Activated gamma-delta T cell treated with anti-CD3 and anti-CD28 coated beads, Interleukin-2, amount 50 U/mL, for 16 hours (primary cell): ENCODE measurements around the gene SENP5.
"Not testable (repeated sequence)": the region's sequence is repeated elsewhere in the genome, so short reads cannot be mapped to it uniquely, and the experiment has no call there.

Experiments
- DNase-seq: peaks from one replicate; pipeline ENCODE4 v3.0.0-alpha.2; 2020; ENCODE audit warnings: low read depth

SENP5 gene, protein sequence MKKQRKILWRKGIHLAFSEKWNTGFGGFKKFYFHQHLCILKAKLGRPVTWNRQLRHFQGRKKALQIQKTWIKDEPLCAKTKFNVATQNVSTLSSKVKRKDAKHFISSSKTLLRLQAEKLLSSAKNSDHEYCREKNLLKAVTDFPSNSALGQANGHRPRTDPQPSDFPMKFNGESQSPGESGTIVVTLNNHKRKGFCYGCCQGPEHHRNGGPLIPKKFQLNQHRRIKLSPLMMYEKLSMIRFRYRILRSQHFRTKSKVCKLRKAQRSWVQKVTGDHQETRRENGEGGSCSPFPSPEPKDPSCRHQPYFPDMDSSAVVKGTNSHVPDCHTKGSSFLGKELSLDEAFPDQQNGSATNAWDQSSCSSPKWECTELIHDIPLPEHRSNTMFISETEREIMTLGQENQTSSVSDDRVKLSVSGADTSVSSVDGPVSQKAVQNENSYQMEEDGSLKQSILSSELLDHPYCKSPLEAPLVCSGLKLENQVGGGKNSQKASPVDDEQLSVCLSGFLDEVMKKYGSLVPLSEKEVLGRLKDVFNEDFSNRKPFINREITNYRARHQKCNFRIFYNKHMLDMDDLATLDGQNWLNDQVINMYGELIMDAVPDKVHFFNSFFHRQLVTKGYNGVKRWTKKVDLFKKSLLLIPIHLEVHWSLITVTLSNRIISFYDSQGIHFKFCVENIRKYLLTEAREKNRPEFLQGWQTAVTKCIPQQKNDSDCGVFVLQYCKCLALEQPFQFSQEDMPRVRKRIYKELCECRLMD

DNA sequence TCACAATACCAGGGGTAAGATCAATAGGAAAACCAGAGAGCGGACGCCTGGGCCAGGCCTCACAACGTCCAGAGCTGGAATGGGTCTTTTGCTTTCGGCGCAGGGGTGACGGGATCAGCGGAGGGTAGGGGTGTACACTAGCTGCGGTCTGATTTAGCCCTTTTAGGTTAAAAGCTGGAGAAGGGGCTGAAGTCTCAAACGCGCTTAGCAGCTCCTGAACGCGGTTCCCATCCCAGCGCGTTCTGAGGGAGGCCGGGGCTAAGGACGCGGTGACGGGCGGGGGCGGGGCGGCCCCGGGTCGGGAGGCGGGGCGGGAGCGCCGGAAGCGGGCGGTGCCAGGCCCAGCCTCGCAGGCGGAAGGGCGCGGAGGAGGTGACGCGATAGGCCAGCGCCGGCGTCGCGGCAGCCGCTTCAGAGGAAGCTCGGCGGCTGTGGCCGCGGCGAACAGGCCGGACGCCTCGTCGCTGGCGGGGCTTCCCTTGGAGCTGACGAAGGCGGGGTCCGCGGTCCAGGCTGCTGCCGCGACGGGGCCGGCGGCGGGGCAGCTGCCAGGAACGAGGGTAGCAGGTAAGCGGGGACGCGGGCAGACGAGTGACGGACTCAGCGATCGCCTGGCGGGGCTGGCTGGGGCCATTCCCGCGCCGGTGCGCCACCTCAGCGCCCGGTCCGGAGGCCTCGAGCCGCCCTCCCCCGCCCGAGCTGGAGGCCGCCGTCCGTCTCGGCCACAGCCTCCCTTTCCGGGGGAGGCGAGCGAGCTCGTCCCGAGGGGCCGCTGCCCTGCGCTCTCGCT lies at the start of gene SENP5:
Gene SENP5 (plus strand): TSS at position 414 of the 790 bp plus-strand sequence. CDS start 17,262 bp downstream, outside the sequence.
- peak; percentile 82 for DNase-seq

DNA sequence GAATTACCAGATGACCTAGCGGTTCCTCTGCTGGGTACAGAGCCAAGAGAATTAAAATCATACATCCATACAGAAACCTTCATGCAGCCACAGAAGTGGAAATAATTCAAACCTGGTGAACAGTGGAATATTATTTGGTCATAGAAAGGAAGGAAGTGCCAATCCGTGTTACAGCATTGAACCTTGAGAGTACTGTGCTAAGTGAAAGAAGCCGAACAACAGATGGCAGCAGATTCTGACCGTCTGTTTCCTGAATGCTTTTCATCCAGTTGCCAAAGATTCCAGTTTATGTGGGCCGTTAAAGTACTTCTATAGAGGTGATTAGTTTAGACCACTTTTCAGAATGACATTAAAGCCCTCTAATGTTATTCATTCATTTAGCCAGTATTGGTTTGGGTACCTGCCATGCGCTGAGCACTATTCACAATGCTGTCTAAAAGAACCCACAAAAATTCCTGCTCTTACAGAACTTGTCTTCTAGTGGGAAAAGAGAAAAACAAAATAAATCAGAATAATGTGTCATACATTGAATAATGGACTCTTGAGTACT lies 45.8 kb upstream of the SENP5 start:
- no peak for DNase-seq

DNA sequence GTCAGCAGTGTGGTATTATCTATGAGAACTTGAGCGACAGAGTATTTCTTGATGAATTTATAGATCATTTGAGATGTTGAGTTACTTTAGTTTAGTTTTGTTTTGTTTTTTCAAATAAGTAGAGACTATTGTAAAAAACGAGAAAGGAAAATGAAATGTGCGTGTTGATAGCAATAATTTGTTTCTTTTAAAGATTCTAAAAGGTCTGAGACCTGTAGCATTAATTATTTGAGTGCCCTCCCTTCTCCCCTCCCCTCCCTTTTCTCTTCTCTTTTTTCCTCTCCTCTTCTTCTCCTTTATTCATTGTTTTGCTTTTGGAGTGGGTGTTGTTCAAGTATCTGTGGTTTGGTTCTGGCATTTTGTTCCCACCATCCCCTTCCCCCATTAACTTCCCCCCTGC lies 38.1 kb upstream of the SENP5 start:
- not testable (repeated sequence) for DNase-seq

DNA sequence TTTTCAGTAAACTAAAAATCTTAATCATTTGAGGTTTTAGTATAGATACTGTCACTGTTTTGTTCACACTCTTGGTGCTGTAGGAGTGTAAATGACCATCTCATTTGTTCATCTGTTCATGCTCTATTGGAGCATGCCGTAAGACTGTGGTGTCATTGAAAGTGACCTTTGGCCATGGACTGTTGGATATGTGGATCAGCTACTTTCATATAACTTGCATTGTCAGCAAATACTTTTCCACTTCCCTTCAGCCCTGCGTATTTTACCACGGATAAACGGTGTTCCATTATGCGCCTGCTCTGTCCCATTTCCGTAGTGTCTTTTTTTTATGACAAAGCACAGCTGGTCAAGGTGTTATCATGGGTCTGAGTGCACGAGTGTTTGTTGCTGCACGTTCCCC lies 32.6 kb upstream of the SENP5 start:
- DNase-seq = no peak

DNA sequence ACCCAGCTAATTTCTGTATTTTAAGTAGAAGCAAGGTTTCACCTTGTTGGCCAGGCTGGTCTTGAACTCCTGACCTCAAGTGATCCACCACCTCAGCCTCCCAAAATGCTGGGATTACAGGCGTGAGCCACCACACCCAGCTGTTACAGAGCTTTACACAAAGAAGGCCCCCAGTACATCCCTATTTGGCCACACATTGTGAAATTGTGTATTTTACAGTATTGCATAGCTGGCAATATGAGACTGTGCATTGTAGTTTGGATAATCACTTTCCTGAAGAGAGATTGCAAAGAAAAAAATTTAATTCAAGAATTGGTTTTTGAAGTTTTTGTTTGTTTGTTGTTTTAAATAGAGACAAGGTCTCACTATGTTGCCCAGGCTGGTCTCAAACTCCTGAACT lies 31.1 kb upstream of the SENP5 start:
- DNase-seq = not testable (repeated sequence)

DNA sequence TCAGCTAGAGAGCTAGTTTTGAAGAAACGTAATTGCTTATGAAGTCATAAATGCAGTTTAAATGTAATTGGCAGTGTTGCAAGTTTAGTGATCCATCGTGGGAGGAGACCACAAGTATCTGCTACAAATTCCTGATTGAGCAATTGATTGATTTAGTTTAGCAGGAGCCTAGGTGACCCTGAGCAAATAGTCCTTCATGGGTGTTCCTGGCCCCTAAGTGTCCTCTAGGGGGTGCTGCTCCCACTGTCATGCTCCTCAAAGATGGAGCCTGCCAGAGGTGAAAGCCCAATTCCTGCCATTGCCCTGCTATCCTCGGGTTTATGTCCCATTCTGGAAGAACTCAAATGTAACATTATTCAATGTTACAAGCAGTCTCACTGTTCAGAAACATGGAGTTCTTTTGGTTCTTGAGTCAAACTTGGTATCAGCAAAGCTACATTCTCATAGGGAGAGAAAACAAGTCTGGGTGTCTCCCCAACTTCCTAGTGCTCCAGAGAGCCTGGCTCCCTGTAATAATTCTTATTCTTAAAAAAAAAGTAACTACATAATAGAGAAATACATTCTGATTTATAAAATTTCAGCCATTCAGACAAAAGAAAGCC lies 29.8 kb upstream of the SENP5 start:
- peak; percentile 63 for DNase-seq

DNA sequence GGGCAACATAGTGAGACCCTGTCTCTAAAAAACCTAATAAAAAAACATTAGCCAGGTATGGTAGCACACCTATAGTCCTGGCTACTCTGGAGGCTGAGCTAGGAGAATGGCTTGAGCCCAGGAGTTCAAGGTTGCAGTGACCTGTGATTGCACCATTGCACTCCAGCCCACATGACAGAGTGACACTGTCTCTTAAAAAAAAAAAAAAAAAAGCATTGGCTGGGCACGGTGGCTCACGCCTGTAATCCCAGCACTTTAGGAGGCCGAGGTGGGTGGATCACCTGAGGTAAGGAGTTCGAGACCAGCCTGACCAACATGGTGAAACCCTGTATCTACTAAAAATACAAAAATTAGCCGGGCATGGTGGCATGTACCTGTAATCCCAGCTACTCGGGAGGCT lies 28.4 kb upstream of the SENP5 start:
- not testable (repeated sequence) for DNase-seq

DNA sequence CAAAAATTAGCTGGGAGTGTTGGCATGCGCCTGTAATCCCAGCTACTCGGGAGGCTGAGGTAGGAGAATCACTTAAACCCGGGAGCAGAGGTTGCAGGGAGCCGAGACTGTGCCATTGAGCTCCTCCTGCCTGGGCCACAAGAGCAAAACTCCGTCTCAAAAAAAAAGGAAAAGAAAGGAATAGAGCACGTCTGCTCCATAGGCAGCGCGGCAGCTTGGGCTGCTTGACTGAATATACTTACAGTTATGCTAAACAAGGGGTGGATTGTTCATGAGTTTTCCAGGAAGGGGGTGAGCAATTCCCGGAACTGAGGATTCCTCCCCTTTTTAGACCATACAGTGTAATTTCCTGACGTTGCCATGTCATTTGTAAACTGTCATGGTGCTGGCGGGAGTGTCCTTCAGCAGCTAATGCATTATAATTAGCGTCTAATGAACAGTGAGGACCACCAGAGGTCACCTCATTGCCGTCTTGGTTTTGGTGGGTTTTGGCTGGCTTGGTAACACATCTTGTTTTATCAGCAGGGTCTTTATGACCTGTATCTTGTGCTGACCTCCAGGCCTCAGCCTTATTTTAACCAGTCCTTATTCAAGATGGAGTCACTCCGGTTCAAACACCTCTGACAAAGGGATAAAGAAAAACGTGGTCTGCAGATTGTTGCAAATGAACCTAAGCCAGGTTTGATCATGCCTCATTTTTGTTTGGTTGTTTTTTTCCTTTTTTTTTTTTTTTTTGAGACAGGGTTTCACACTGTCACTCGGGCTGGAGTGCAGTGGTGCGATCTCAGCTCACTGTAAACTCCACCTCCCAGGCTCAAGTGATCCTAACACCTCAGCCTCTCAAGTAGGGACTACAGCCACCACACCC lies 24.9 kb upstream of the SENP5 start:
- DNase-seq = no peak

DNA sequence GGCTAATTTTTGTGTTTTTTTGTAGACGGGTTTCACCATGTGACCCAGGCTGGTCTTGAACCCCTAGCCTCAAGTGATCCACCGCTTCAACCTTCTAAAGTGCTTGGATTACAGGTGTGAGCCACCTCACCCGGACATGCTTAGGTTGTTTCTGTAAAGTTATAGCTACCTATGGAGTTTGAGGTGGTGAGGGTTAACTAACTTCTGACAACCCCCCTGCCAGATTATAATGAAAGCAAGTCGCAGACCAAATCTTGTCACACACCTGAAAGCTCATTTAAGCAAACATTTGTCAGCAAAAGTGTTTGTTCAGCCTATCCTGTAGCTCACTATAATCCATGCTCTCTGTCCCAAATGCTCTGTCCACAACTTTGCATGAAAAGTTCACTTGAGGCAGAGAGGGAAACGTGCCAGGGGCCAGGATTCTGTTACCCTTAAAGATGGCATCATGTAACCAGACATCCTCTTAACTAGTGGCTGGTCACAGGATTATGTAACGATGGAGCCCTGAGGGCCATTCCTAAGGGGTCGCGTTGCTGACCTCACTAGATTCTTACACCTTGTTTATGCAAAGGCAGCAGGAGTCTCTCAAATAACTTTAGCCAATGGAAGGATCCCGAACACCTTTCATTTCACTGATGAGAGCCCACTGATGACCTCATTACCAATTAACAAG lies 24.1 kb upstream of the SENP5 start:
- DNase-seq = no peak

DNA sequence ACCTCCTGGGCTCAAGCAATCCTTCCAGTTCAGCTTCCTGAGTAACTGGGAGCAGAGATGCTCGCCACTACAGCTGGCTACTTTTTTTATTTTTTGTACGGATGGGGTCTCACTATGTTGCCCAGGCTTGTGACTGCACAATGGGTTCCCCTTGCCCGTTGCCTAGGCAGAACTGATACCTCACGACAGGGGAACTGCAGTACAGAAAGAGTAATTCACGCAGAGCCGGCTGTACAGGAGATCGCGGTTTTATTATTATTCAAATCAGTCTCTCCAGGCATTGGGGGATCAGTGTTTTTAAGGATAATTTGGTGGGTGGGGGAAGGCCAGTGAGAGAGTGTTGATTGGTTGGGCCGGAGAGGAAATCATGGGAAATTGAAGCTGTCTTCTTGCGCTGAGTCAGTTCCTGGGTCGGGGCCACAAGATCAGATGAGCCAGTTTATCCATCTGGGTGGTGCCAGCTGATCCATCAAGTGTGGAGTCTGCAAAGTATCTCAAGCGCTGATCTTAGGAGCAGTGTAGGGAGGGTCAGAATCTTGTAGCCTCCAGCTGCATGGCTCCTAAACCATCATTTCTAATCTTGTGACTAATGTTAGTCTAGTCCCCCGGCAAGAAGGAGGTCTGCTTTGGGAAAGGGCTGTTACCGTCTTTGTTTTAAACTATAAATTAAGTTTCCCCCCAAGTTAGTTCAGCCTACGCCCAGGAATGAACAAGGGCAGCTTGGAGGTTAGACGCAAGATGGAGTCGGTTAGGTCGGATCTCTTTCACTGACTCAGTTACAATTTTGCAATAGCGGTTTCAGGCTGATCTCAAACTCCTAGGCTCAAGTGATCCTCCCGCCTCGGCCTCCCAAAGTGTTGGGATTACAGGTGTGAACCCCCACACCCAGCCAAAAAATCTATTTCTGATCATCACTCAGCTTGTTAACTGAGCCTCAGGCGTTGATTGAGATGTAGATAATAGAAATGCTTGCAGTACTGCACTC lies 23.2 kb upstream of the SENP5 start:
- DNase-seq = not testable (repeated sequence)

DNA sequence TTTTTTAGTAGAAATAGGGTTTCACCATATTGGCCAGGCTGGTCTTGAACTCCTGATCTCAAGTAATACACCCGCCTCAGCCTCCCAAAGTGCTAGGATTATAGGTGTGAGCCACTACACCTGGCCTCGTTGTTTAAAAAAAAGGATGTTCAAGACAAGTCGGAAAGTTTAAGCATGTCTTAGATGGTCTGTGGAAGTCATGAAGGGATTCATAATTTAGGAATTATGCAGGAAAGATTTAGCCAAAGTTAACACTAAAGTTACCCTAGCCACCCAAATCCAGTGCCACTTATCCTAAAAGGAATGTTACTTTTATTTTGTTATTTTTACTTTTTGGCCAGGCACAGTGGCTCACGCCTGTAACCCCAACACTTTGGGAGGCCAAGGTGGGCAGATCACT lies 19.3 kb upstream of the SENP5 start:
- DNase-seq = not testable (repeated sequence)

DNA sequence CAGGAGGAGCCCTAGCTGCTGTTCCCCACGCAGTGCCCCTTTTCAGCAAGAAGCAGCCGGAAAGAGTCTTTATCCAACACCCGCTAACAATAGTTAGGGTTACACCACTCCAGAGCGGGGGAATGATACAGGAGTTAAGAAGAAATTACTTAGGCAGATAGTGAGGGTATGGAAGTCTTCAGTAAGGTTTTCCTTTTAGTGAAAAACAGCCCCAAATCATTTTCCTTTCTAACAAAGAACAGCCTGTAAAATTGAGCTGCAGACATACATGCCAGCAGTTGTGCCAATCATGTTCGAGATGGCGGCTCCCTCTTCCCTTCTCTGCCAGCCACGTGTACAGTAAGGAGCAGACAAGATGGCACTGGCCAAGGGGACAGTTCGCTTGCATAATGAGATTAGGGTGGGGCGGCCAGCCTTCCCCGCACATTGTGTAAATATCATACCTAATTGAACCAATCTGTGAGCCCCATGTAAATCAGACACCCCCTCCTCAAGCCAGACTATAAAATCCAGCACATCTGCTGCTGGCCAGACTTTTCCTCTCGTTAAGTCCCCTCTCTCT lies 18.5 kb upstream of the SENP5 start:
- DNase-seq = no peak

DNA sequence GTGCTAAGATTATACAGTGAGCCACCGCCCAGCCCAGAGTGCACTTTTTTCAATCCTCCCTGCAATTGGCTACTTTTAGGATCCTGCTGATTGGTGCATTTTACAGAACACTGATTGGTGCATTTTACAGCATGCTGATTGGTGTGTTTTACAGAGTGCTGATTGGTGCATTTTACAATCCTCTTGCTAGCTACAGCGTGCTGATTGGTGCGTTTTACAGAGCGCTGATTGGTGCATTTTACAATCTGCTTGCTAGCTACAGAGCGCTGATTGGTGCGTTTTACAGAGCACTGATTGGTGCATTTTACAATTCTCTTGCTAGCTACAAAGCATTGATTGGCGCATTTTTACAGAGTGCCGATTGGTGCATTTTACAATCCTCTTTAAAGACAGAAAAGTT lies 4.7 kb upstream of the SENP5 start:
- DNase-seq = not testable (repeated sequence)

DNA sequence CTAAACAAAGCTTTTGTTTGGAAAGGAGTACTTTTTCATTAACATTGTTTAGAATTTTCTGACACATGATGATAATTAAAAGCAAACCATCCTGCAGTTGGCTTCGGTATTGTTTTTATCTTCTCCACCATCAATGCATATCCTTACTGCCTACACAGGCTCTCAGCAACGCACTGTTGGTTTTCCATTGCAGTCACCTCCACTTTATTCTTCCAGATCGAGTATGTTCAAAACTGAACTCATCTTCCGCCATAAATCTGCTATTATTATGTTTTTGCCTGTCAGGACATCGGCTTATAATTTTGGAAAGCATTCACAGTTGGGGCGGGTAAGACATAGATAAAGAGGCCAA lies 589 bp upstream of the SENP5 start:
- no peak for DNase-seq

DNA sequence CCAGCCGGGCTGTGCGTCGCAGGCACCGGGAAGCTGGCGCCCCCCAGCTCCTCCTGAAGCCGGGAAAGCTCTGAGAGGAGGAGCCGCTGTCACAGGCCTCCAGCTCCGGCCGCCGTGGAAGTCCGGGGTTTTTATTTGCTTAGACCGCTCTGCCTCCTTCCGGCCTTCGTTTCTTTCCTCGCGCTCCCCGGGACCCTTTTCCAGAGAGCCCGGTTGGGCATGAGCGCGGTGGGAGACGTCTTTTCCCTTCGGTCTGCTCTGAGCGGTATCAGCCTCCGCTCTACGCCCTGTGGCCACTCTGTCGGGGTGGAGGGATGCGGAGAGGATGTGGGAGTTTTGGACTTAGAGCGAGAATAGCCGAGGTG lies 559 bp downstream of the SENP5 start:
- peak; percentile 3 for DNase-seq

DNA sequence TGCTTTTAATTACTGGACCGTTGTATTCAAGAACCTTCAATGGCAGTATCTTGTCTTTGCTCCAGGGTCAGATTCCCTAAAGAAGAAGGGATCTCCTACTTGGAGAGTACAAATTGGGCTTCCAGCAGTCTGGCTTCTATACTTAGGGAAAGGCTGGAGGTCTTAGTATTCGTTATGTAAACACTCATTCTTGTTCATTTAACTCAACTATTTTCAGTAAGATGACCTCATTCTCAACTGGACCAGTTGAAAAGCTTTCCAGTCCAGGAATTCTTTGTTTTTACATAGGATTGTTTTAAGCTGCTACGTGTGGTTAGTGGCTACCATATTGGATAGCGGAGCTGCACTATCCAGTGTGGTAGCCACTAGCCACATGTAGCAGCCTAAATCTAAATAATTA lies 4.6 kb downstream of the SENP5 start:
- DNase-seq = no peak

DNA sequence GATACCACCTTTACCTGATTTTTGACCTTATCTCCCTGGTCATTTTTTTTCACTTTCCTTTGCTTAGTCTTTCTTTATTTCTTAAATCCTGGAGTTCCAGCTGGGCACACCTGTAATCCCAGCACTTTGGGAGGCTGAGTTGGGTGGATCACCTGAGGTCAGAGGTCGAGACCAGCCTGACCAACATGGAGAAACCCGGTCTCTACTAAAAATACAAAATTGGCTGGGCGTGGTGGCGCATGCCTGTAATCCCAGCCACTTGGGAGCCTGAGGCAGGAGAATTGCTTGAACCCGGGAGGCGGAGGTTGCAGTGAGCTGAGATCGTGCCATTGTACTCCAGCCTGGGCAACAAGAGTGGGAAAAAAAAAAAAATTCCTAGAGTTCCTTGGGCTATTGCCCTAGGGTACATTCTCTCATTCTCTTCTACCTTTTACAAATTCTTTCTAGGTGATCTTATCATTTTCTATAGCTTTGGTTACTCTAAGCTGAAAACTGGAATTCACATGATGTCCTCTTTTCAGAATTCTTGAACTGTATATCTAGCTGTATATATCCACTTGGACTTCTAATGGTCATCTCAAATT lies 6.9 kb downstream of the SENP5 start:
- DNase-seq = not testable (repeated sequence)

DNA sequence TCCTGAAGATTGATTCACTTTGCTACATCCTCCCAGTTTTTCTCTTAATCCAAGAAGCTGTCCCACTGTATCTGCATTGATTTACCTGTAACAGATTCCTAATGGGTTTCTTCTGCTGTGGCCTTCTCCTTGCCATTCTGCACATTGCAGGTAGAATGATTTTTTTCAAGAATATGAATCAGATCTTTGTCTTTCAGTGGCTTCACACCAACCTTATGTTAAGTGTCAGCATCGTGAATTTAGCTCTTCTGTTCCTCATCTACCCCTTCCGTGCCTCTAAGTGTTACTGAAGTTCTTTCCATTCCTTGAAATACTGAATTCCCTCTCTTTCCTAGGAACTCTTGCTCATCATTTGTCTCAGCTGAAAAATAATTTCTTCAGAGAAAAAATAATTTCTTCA lies 7.5 kb downstream of the SENP5 start:
- DNase-seq = no peak
